PFSK-1 (cell line): ENCODE results near the gene TOP2A.

Experiments
- FOXP2 ChIP-seq: optimal IDR thresholded peaks from 2 replicates; pipeline ENCODE3; 2011; ENCODE audit warnings: borderline replicate concordance, control low read depth, inconsistent platforms; ENCODE audit not compliant: insufficient read depth; ENCODE audit errors: extremely low read length, extremely low read depth
- POLR2AphosphoS5 ChIP-seq: IDR thresholded peaks from 2 replicates; pipeline ENCODE4 v1.6.1; 2012; ENCODE audit warnings: low read depth, mild to moderate bottlenecking, control low read depth, low read length, moderate library complexity
- SIN3A ChIP-seq: IDR thresholded peaks from 2 replicates; pipeline ENCODE4 v1.6.1; 2012; ENCODE audit warnings: mild to moderate bottlenecking, low read length, moderate library complexity, borderline replicate concordance; ENCODE audit not compliant: insufficient read depth
- TAF1 ChIP-seq: IDR thresholded peaks from 2 replicates; pipeline ENCODE4 v1.6.1; 2012; ENCODE audit warnings: low read length, control low read depth, borderline replicate concordance; ENCODE audit not compliant: insufficient read depth
- TF ChIP-seq, protein P1 (sequence below), 2 experiments: IDR thresholded peaks; 2 replicates each; pipeline versions ENCODE4 v1.6.1 to v1.8.0; 2011 to 2012; ENCODE audit warnings: low read depth in 2 of 2, low read length in 2 of 2, control low read depth in 1 of 2, inconsistent platforms in 1 of 2, mild to moderate bottlenecking in 1 of 2, moderate library complexity in 1 of 2; ENCODE audit not compliant: insufficient read depth in 1 of 2

DNA sequence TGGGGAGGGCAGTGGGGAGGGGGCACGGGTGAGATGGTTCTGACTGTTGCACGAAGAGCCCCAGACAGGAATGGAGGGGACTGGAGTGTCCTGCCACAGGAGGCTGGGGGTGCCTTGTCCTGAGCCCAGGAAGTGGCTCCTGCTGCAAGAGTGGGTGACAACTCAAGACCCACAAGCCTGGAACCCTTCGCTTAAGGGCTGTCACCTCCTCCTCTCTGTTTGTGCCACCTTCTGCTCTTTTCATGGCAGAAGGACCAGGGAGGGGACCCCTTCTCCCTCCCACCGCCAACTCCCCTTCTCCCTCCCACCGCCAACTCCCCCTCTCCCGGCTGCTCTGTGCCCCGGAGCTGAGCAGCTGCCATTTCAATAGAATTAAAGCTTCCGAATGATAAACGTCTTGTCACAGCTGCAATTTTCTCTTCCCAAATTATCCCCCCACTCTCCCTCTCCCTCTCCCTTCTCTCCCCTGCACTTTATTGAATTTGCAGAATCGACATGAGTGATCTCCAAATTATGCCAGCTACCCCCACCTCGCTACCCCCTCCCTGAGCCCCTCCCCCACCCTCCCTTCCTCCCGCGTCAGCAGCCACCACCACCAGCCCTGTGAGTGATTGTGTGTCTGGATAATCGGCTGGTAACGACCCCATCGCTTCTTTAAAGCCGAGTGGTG lies 66.9 kb downstream of the TOP2A start:
- TF ChIP-seq POLR2AphosphoS5: no peak
- TF ChIP-seq, protein P1, sequence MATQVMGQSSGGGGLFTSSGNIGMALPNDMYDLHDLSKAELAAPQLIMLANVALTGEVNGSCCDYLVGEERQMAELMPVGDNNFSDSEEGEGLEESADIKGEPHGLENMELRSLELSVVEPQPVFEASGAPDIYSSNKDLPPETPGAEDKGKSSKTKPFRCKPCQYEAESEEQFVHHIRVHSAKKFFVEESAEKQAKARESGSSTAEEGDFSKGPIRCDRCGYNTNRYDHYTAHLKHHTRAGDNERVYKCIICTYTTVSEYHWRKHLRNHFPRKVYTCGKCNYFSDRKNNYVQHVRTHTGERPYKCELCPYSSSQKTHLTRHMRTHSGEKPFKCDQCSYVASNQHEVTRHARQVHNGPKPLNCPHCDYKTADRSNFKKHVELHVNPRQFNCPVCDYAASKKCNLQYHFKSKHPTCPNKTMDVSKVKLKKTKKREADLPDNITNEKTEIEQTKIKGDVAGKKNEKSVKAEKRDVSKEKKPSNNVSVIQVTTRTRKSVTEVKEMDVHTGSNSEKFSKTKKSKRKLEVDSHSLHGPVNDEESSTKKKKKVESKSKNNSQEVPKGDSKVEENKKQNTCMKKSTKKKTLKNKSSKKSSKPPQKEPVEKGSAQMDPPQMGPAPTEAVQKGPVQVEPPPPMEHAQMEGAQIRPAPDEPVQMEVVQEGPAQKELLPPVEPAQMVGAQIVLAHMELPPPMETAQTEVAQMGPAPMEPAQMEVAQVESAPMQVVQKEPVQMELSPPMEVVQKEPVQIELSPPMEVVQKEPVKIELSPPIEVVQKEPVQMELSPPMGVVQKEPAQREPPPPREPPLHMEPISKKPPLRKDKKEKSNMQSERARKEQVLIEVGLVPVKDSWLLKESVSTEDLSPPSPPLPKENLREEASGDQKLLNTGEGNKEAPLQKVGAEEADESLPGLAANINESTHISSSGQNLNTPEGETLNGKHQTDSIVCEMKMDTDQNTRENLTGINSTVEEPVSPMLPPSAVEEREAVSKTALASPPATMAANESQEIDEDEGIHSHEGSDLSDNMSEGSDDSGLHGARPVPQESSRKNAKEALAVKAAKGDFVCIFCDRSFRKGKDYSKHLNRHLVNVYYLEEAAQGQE (IDR thresholded peaks at IDR 0.05; ENCODE audit: insufficient read depth in 1 of 2, low read depth in 2 of 2, low read length in 2 of 2): no peak
- no peak for TF ChIP-seq FOXP2
- TF ChIP-seq TAF1: no peak
- TF ChIP-seq SIN3A: no peak
